HG03066 (cell line): Measurements from ENCODE around the gene ICAM5.

Source experiments
- ATAC-seq: cut with Tn5 transposase; IDR thresholded peaks from one replicate; pipeline ENCODE4 v1.9.1; 2021; ENCODE audit warnings: low read depth; ENCODE audit not compliant: unreplicated experiment

ICAM5 gene

GRCh38 chr19:10339380-10339960 lies 49.7 kb downstream of the ICAM5 start, which contains the start of gene ICAM3:
Gene ICAM3 (minus strand): TSS chr19:10339624. CDS start chr19:10339614, 10 bp downstream.
- no peak for ATAC-seq

DNA sequence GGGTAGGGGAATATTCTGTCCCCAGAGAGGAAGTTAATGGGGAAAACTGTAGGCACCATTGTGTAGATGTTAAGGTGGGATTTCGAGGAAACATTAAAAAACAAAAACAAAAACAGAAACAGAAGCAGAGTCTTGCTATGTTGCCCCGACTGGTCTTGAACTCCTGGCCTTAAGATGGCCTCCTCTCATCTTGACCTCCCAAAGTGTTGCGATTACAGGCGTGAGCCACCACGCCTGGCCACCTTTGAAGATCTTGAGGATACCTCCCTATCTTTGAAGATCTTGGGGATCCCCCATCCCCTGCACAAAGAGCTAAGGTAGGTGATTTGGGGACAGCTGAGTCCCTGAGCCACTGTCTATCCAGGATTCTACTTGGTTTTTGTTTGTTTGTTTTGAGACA lies 50.2 kb downstream of the ICAM5 start:
- no peak for ATAC-seq

GRCh38 chr19:10343495-10343894 lies 53.7 kb downstream of the ICAM5 start:
- ATAC-seq: no peak

GRCh38 chr19:10344780-10345179 lies 55.0 kb downstream of the ICAM5 start:
- ATAC-seq: no peak
